ENCODE measurements around the gene ERH. TPM values are rescaled to one million over a fixed set of nuclear protein-coding genes. Genes with fewer than 3 reads are reported as not detected.

ERH gene
- total RNA-seq, 1 donor = 110 TPM

- no peak for TF ChIP-seq CTCF (IDR thresholded peaks at IDR 0.05; ENCODE audit: insufficient read depth, low read length)
- DNase-seq (ENCODE audit: low read depth) = no peak
- no peak overlapping the region for H3K4me3 ChIP-seq (ENCODE audit: low read depth, low read length)
Observed at GRCh38 chr14:69375722-69376121, 22.4 kb downstream of the ERH start.

- no peak overlapping the region for H3K4me3 ChIP-seq (ENCODE audit: low read depth, low read length)
- TF ChIP-seq CTCF (IDR thresholded peaks at IDR 0.05; ENCODE audit: insufficient read depth, low read length) = no peak
- DNase-seq (ENCODE audit: low read depth) = no peak
Observed at GRCh38 chr14:69375182-69375581, 22.9 kb downstream of the ERH start.

GRCh38 chr14:69374235-69374634, 23.9 kb downstream of the ERH start:
- DNase-seq (ENCODE audit: low read depth) = no peak
- TF ChIP-seq CTCF (IDR thresholded peaks at IDR 0.05; ENCODE audit: insufficient read depth, low read length) = no peak
- no peak overlapping the region for H3K4me3 ChIP-seq (ENCODE audit: low read depth, low read length)

GRCh38 chr14:69373104-69373503, 25.0 kb downstream of the ERH start:
- H3K4me3 ChIP-seq (ENCODE audit: low read depth, low read length) = no peak overlapping the region
- DNase-seq (ENCODE audit: low read depth) = no peak
- TF ChIP-seq CTCF (IDR thresholded peaks at IDR 0.05; ENCODE audit: insufficient read depth, low read length) = no peak

GRCh38 chr14:69372146-69372545, 26.0 kb downstream of the ERH start:
- no peak overlapping the region for H3K4me3 ChIP-seq (ENCODE audit: low read depth, low read length)
- no peak for TF ChIP-seq CTCF (IDR thresholded peaks at IDR 0.05; ENCODE audit: insufficient read depth, low read length)
- DNase-seq (ENCODE audit: low read depth) = no peak

GRCh38 chr14:69370061-69370460, 28.0 kb downstream of the ERH start:
- DNase-seq (ENCODE audit: low read depth) = no peak
- no peak for TF ChIP-seq CTCF (IDR thresholded peaks at IDR 0.05; ENCODE audit: insufficient read depth, low read length)
- no peak overlapping the region for H3K4me3 ChIP-seq (ENCODE audit: low read depth, low read length)

GRCh38 chr14:69368381-69368780, 29.7 kb downstream of the ERH start:
- H3K4me3 ChIP-seq (ENCODE audit: low read depth, low read length) = no peak overlapping the region
- TF ChIP-seq CTCF (IDR thresholded peaks at IDR 0.05; ENCODE audit: insufficient read depth, low read length) = no peak
- no peak for DNase-seq (ENCODE audit: low read depth)
